HG03432 (cell line): Measurements from ENCODE around the gene GTF3C1.
"Not testable (repeated sequence)": the region's sequence is repeated elsewhere in the genome, so short reads cannot be mapped to it uniquely, and the experiment has no call there.

Experiments
- ATAC-seq: cut with Tn5 transposase; IDR thresholded peaks from one replicate; pipeline ENCODE4 v1.9.1; 2021; ENCODE audit warnings: mild to moderate bottlenecking, moderate library complexity; ENCODE audit not compliant: unreplicated experiment

The GTF3C1 gene

GRCh38 chr16:27449434-27450195 is 100.1 kb downstream of the GTF3C1 start:
- ATAC-seq: peak; percentile 66

GRCh38 chr16:27448532-27449433 is 100.9 kb downstream of the GTF3C1 start:
- no peak for ATAC-seq

- no peak for ATAC-seq
Observed at GRCh38 chr16:27447301-27447700, 102.4 kb downstream of the GTF3C1 start.

DNA sequence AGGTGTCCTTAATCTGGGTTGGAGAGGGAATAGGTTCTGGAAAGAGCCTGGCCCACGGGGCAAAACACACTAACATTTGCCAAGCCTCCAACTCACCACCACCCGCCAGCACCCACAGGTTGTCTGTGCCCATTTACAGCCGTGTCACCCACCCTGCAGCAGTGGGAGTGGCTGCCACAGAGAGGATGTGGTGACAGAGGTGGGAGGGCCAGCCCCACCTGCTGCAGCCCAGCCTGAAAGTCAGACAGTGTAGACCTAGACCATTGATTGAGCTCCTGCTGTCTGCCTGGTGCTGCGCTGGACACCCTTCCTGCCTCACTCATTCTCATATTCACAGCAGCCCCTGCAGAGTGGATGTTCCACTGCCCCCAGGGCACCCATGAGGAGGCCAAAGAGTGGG is 103.0 kb downstream of the GTF3C1 start:
- ATAC-seq: no peak

- ATAC-seq: no peak
Observed at GRCh38 chr16:27445502-27446175, 104.1 kb downstream of the GTF3C1 start.

DNA sequence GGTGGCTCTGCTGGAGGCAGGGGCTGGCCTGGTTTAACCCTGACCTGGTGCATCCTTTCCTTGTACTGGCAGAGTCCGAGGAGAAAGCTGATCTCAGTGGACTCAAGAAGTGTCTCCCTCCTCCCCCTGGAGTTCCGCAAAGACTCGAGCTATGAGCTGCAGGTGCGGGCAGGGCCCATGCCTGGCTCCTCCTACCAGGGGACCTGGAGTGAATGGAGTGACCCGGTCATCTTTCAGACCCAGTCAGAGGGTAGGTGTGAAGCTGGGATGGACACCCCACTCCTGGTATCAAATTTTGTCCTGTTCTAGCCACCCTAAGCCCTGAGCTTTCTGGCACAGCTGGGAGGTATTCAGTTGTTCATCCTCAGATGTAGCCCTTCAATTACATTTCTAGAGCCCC is 105.2 kb downstream of the GTF3C1 start:
- no peak for ATAC-seq

GRCh38 chr16:27444015-27444414 is 105.7 kb downstream of the GTF3C1 start:
- no peak for ATAC-seq

DNA sequence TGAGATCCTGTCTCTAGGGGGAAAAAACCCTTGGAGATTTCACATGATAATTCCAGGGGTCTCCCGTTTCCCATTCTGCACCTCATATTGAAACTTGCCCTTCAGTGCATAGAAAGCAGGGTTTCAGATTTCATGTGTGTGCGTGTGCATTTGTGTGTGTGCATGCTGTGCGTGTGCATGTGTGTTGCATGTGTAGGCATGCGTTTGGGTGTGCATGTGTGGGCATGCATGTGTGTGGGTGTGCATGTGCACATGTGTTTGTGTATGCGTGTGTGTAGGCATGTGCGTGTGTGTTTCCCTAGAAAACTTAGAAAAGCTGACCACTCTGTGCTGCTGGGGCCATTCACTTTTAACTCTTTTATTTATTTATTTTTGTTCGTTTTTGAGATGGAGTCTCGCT is 107.7 kb downstream of the GTF3C1 start:
- ATAC-seq: no peak

GRCh38 chr16:27441276-27441675 is 108.4 kb downstream of the GTF3C1 start:
- no peak for ATAC-seq

- no peak for ATAC-seq
Observed at GRCh38 chr16:27439271-27440018, 110.3 kb downstream of the GTF3C1 start.

DNA sequence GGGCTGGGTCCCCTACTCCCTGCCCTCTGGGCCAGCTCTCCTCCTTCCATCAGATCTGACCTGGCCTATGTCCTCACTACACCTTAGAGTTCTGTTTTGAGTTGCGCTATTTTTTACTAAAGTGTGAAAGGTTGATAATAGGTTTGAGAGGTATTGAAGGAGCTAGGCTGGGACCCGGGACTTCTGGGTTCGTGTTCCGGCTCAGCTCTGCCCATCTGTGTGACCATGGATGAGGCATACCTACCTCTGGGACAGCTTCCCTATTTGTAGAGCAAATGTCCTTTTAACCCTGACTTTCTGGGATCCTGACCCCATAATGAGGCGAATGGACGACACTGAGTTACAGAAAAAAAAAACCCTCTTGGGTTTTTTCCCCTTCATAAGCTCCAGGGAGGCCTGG is 111.8 kb downstream of the GTF3C1 start:
- ATAC-seq: no peak

GRCh38 chr16:27436921-27437650 is 112.6 kb downstream of the GTF3C1 start:
- no peak for ATAC-seq

DNA sequence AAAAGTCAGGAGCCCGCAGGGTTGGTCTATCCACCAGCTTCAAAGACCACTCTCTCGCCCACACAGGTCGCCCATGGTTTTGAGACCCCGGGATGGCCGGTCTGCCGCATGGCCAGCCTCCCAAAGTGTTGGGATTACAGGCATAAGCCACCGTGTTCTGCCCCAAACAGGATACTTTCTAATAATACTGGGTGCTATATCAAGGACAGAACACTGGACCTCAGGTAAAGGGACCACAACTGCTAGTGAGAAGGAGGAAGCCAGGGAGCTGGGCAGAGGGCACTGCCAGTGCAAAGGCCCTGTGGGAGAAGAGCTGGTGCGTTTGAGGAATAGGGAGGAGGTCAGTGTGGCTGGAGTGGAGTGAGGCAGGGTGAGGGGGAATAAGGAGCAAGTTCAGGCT is 113.6 kb downstream of the GTF3C1 start:
- no peak for ATAC-seq

GRCh38 chr16:27435146-27435545 is 114.6 kb downstream of the GTF3C1 start:
- not testable (repeated sequence) for ATAC-seq

DNA sequence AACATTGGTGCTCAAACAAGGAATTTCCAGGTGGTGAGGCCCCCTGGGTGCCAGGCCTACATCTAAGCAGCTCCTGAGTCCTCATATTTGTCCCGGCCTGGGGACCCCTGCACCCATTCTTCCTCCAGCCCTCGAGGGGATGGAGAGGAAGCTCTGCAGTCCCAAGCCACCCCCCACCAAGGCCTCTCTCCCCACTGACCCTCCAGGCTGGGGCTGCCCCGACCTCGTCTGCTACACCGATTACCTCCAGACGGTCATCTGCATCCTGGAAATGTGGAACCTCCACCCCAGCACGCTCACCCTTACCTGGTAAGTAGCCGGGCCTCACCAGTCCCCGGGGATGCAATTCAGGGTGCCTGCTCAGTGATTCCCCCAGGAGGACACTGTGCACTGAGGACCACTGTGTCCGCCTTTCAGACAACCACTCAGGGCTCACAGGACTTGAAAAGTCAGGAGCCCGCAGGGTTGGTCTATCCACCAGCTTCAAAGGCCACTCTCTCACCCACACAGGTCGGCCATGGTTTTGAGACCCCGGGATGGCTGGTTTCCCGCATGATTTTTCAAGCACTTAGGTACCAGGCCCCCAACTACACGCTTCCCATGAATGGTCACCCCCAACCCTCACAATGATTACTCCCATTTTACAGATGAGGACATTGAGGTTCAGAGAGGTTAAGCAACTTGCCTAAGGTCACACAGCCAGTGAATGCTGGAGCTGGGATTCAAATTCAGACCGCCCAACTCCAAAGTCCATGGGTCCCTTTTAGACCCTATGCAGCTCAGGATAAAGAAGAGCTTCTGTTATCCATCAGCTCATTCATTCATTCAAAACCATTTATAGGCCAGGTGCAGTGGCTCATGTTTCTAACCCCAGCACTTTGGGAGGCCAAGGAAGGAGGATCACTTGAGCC is 115.3 kb downstream of the GTF3C1 start:
- ATAC-seq: no peak

DNA sequence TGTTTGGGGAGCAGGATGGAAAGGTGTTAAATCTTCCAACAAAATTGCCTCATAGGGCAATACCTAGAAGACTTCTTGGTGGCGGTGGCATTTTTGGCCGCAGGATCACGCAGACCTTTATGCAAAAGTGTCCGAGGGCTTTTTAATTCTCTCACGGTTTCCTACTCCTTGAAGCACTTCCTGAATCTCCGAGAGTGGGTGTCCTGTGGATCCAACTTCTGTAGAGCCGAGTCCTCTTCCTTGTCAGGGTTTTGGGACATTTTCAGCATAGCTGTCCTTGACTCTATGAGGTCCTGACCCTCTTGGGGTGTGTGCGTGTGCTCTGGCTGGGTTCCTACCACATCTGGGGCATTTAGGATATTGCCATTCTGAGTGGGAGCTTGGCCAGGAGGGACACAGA is 116.1 kb downstream of the GTF3C1 start:
- no peak for ATAC-seq

DNA sequence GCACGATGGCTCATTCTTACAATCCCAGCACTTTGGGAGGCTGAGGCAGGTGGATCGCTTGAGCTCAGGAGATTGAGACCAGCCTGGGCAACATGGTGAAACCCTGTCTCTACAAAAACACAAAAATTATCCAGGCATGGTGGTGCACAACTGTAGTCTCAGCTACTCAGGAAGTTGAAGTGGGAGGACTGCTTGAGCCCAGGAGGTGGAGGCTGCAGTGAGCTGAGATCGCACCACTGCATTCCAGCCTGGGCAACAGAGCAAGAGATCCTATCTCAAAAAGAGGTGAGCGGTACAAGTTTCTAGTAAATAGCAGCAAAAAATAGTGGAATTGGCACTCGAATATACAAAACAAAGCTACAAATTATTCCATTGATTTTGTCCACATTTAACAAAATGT is 116.5 kb downstream of the GTF3C1 start:
- not testable (repeated sequence) for ATAC-seq

DNA sequence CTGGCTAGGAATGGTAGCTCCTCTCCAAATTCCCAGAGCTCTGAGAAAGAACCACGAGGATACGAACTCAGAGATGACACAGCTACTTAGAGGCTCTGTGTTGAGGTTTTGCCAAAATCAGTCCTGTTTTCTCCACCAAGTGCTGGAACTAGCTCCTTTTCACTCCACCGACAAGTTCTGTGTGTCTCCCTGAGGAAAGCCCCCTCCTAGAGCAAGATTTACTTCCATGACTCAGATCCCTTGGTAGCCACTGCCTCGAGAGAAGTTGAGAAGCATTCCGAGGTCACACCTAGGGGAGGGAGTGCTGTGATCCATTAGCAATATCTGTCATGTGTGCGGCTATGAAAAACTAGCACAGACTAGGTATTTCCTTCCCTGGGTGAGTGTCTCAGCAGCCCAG is 117.2 kb downstream of the GTF3C1 start:
- no peak for ATAC-seq
